ENCODE measurements around the gene PPP2CA.
"Not testable (repeated sequence)": the region's sequence is repeated elsewhere in the genome, so short reads cannot be mapped to it uniquely, and the experiment has no call there.

PPP2CA gene

DNA sequence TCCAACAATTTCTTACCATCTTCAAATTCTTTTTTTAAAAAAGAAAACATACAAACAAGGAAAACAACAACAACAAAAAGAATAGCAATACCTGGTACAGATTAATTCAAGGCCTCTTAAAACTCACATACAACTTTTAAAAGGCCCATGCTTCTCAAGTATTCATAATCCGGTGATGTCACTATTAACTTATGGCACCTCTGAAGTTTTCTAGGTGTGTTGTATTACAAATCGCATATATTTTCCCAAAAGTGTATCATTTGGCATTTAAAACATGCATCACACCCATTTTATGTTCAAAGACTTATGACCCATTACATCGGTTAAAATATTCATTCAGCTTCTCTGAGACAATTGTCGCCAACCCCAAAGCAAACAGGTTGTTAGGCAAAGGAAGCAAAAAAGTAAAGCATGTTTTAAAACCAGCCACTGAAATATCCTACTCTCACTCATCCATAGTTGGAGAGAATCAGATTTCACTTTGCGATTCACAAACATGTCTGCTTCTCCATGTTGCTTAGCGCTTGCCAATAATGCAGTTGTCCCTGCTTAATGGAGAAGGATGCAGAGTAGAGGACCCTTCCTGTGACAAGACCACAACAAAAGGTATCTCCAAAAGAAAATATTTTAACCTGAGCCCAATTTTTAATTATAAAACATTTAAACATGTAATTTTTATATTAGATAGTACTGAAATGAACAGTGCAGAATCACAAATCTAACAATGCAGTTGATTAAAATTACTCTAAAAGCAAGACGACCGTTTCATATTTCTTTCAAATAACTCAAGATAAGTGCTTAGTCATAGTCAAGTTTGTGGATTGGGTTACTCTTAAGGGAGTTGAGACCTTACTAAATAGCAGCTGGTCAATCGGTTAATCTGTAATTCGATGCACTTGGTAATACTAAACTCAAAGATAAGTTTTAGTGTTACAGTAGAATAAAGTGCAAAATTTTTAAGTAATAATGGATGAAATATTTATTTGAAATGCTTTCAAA lies 50.7 kb downstream of the PPP2CA start:
- TF ChIP-seq, protein P1, sequence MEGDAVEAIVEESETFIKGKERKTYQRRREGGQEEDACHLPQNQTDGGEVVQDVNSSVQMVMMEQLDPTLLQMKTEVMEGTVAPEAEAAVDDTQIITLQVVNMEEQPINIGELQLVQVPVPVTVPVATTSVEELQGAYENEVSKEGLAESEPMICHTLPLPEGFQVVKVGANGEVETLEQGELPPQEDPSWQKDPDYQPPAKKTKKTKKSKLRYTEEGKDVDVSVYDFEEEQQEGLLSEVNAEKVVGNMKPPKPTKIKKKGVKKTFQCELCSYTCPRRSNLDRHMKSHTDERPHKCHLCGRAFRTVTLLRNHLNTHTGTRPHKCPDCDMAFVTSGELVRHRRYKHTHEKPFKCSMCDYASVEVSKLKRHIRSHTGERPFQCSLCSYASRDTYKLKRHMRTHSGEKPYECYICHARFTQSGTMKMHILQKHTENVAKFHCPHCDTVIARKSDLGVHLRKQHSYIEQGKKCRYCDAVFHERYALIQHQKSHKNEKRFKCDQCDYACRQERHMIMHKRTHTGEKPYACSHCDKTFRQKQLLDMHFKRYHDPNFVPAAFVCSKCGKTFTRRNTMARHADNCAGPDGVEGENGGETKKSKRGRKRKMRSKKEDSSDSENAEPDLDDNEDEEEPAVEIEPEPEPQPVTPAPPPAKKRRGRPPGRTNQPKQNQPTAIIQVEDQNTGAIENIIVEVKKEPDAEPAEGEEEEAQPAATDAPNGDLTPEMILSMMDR (IDR thresholded peaks at IDR 0.05; ENCODE audit: low read depth, low read length, missing control alignments): no peak
- DNase-seq (ENCODE audit: low read depth): no peak
- peak overlapping the region; percentile 95 for H3K4me3 ChIP-seq (ENCODE audit: low read depth, low read length)

DNA sequence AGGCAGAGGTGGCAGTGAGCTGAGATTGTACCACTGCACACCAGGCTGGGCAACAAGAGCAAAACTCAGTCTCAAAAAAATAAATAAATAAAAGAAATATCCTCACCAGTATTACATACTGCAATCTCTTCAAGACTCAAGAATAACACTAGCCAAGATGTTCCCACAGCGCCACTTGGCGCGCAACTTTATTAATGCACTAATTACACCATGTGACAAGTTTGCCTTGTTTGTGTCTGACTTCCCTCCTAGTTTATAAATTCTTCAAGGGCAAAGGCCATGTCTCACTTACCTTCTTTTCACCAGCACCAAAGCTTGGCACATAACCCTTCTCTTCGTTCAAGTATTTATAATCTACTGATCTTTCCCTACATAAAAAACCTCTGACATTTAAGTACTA lies 53.9 kb downstream of the PPP2CA start:
- TF ChIP-seq, protein P1 (IDR thresholded peaks at IDR 0.05; ENCODE audit: low read depth, low read length, missing control alignments): no peak
- no peak overlapping the region for H3K4me3 ChIP-seq (ENCODE audit: low read depth, low read length)
- no peak for DNase-seq (ENCODE audit: low read depth)

DNA sequence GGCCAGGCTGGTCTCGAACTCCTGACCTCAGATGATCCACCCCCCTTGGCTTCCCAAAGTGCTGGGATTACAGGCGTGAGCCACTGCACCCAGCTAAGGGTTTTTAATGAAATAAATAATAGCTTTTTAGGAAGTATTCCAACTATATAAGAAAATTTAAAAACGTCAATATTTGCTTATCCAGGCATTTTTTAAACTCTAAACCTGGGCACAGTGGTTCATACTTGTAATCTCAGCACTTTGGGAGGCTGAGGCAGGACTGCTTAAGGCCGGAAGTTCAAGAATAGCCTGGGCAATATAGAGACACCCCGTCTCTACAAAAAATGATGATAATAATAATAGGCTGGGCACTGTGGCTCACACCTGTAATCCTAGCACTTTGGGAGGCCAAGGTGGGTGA lies 63.3 kb downstream of the PPP2CA start:
- DNase-seq (ENCODE audit: low read depth): no peak
- H3K4me3 ChIP-seq (ENCODE audit: low read depth, low read length): no peak overlapping the region
- TF ChIP-seq, protein P1 (IDR thresholded peaks at IDR 0.05; ENCODE audit: low read depth, low read length, missing control alignments): no peak

DNA sequence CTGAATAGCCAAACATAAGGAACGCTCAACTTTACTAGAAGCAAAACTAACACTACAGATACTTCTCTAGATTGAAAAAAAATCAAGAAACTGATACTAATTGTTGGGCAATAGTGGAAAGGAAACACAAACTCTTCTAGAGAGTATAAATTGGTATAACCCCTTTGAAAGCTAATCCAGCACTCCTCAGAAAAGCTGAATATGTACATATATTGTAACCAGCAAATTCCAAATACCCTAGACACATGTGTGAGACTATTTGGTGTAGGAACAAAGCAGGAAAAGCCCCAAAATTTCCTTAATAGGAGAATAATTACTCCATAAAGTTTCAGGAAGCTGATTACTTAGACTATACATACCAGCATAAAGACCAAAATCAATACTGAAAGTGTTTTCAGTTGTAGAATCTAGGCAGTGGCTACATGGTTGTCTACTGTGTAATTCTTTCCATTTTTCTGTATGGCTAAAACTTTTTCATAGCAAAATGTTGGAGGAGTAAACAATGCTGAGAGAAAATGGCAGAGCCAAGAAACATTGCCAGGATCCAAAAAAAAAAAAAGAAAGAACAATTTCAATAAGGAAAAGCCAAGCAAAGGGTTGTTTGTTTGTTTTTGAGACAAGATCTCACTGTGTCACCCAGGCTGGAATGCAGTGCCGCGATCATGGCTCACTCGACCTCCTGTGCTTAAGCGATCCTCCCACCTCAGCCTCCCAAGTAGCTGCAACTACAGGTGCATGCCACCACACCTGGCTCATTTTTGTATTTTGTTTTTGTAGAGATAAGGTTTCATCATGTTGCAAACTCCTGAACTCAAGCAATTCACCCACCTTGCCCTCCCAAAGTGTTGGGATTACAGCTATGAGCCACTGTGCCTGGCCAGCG lies 64.1 kb downstream of the PPP2CA start:
- H3K4me3 ChIP-seq (ENCODE audit: low read depth, low read length): no peak overlapping the region
- TF ChIP-seq, protein P1 (IDR thresholded peaks at IDR 0.05; ENCODE audit: low read depth, low read length, missing control alignments): no peak
- no peak for DNase-seq (ENCODE audit: low read depth)

DNA sequence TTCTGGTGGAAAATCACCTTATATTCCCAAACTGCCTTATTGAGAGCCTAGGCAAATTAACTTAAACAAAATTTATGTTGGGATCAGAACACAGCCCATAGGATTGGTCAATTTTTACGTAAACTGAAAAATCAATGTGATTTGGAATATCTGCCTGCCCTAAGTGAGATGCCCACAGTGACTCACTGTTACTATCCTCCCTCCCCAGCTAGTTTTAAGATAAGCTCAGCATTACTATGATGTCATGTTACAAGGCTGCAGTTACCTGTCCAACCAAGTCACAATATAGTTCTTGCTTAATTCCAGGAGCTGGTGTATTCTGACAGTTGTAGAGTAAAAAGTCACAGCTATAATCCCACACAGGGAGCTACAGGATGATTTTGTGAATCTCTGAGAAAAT lies 72.2 kb downstream of the PPP2CA start:
- TF ChIP-seq, protein P1 (IDR thresholded peaks at IDR 0.05; ENCODE audit: low read depth, low read length, missing control alignments): no peak
- H3K4me3 ChIP-seq (ENCODE audit: low read depth, low read length): no peak overlapping the region
- no peak for DNase-seq (ENCODE audit: low read depth)

DNA sequence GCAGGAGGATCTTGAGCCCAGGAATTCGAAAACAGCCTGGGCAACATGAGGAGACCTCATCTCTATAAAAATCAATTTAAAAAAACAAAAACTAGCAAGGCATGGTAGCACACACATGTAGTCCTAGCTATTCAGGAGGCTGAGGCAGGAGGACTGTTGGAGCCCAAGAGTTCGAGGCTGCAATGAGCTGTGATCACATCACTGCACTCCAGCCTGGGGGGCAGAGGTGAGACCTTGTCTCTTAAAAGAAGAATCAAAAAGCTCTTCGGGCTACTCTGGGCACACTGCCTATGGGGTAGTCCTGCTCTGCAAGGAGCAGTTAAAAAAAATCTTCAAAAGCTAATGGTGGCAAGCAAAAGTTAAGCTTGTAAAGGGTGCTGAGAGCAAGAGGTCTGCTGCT lies 72.6 kb downstream of the PPP2CA start:
- DNase-seq (ENCODE audit: low read depth): no peak

DNA sequence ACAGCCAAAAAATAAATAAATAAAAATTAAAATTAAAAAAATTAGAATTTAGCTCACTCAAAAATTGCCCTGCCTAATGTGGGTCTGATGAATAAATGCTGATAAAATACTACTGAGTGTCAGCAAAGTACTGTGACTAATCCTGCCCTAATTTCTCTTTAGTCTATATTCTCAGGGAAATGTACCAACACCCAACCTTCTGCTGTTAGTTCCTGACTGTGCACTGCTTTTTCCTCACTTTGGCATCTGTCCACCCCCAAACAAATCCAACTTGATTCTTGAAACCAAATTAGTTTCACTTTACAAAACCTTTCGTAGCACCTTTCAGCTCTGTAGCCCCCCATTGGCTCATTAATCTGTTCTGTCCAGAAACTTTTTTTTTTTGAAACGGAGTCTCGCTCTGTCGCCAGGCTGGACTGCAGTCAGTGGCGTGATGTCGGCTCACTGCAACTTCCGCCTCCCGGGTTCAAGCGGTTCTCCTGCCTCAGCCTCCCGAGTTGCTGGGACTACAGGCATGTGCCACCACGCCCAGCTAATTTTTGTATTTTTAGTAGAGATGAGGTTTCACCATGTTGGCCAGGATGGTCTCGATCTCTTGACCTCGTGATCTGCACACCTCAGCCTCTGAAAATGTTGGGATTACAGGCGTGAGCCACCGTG lies 73.6 kb downstream of the PPP2CA start:
- not testable (repeated sequence) for H3K4me3 ChIP-seq (ENCODE audit: low read depth, low read length); DNase-seq (ENCODE audit: low read depth)

More for the DNA sequence above, 72.6 kb downstream of the PPP2CA start:
- no peak overlapping the region for H3K4me3 ChIP-seq (ENCODE audit: low read depth, low read length)
- TF ChIP-seq, protein P1 (IDR thresholded peaks at IDR 0.05; ENCODE audit: low read depth, low read length, missing control alignments): no peak
